GM19468 (cell line): ENCODE measurements around the gene TRIM43.
"Not testable (repeated sequence)": the region's sequence is repeated elsewhere in the genome, so short reads cannot be mapped to it uniquely, and the experiment has no call there.

Source experiments
- ATAC-seq: cut with Tn5 transposase; IDR thresholded peaks from one replicate; pipeline ENCODE4 v1.9.1; 2021; ENCODE audit warnings: mild to moderate bottlenecking, moderate library complexity, moderate number of reproducible peaks; ENCODE audit not compliant: unreplicated experiment; ENCODE audit errors: extremely low read depth

Gene TRIM43

GRCh38 chr2:95640515-95641288, 48.9 kb downstream of the TRIM43 start:
- ATAC-seq, result not testable (repeated sequence)

- ATAC-seq, result not testable (repeated sequence)
Observed at GRCh38 chr2:95641289-95641575, 49.4 kb downstream of the TRIM43 start.

GRCh38 chr2:95641787-95642186, 50.0 kb downstream of the TRIM43 start:
- ATAC-seq, result not testable (repeated sequence)

- ATAC-seq, result not testable (repeated sequence)
Observed at GRCh38 chr2:95642360-95642759, 50.6 kb downstream of the TRIM43 start.

- ATAC-seq, result not testable (repeated sequence)
Observed at GRCh38 chr2:95642951-95643350, 51.1 kb downstream of the TRIM43 start.

- ATAC-seq, result not testable (repeated sequence)
Observed at GRCh38 chr2:95645312-95645711, 53.5 kb downstream of the TRIM43 start.

- ATAC-seq, result not testable (repeated sequence)
Observed at GRCh38 chr2:95646274-95646994, 54.6 kb downstream of the TRIM43 start.

- not testable (repeated sequence) for ATAC-seq
Observed at GRCh38 chr2:95648894-95649544, 57.2 kb downstream of the TRIM43 start.
